ENCODE results near the gene TMEM62. TPM values are rescaled to one million over a fixed set of nuclear protein-coding genes. Genes with fewer than 3 reads are reported as not detected.

Gene TMEM62
- total and polyA plus RNA-seq, 2 of the 8 experiments (the other 6 are each of a cell fraction or from before 2014, with no cell fraction given) = 2.0 to 4.0 TPM

DNA sequence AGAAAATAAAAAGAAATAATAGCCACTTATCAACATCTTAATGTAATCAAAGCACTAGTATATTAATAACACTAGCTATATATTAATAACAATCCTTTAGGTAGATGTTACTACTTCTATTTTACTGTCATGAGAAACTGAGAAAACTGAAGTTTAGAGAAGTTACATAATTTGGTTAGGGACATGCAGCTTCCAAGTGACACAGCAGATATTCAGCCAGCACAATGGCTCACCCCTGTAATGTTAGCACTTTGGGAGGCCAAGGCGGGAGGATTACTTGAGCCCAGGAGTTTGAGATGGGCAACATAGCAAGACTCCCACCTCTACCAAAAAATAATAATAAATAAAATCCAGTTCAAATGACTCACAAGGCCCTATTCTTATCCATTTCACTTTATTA lies 25.6 kb upstream of the TMEM62 start:
- POLR2A ChIA-PET (ENCODE audit: partially characterized antibody) = no interaction called here
- CTCF ChIA-PET (ENCODE audit: partially characterized antibody) = no interaction called here

More for the DNA sequence above, 25.6 kb upstream of the TMEM62 start:
- H3K9ac ChIP-seq (replicated peaks in 1 of 4; ENCODE audit: extremely low read depth in 1 of 4, low read depth in 3 of 4, low read length in 3 of 4) = no peak overlapping the region
- H3K27me3 ChIP-seq (replicated peaks in 1 of 4; ENCODE audit: control insufficient read depth in 3 of 4, extremely low read depth in 1 of 4, insufficient read depth in 3 of 4, low read length in 3 of 4) = no peaks in the 10 kb centered on the region
- no peak overlapping the region for H3K14ac ChIP-seq (ENCODE audit: insufficient read length)
- WGBS, 2 experiments (ENCODE audit: extremely low coverage in 1 of 2, insufficient coverage in 1 of 2, insufficient read length in 1 of 2, insufficient replicate concordance in 2 of 2, low coverage in 1 of 2, low lambda C conversion rate in 2 of 2, missing lambda C conversion rate in 1 of 2) = 77% methylated on average over 1 of the region's 1 CpG; no CpG with 5 or more reads in 1 of the 2 experiments
- no peak overlapping the region for H3K23ac ChIP-seq (ENCODE audit: insufficient read length)
- H2BK12ac ChIP-seq (ENCODE audit: low read depth, low read length) = no peak overlapping the region
- H4K5ac ChIP-seq (ENCODE audit: insufficient read length, low read depth, low read length) = no peak overlapping the region
- H3K4me2 ChIP-seq (ENCODE audit: insufficient read depth in 1 of 2, low read depth in 2 of 2, low read length in 2 of 2) = no peak overlapping the region
- TF ChIP-seq RFX5 (IDR thresholded peaks at IDR 0.05; ENCODE audit: borderline replicate concordance, low read depth, low read length) (no peak), POLR2AphosphoS5 (IDR thresholded peaks at IDR 0.05; ENCODE audit: low read depth, low read length) (no peak), SIX5 (IDR thresholded peaks at IDR 0.05; ENCODE audit: low read depth, low read length) (no peak), CREB1 (IDR thresholded peaks at IDR 0.05) (no peak)
- 0 out of 2 replicates have a peak, but pooled peaks cover 3% of the 10 kb centered on the region for H3K79me1 ChIP-seq (ENCODE audit: low read depth, low read length)
- DNase-seq (ENCODE audit: low read depth in 1 of 2, low spot score in 2 of 2) = no peak
- H3K4ac ChIP-seq (replicated peaks; ENCODE audit: insufficient read length, low read depth, low read length) = no peak overlapping the region
- H2BK5ac ChIP-seq (ENCODE audit: low read depth, low read length) = no peak overlapping the region
- H3K79me2 ChIP-seq (ENCODE audit: control insufficient read depth in 1 of 2, insufficient read depth in 2 of 2, low read length in 2 of 2) = peaks cover 0 to 23% of the 10 kb centered on the region in 2 experiments; a peak in 3 of 4 replicates
- H3K27ac ChIP-seq (ENCODE audit: low read depth, low read length) = no peak overlapping the region
- H3K4me1 ChIP-seq (replicated peaks in 1 of 4; ENCODE audit: control insufficient read depth in 3 of 4, insufficient read depth in 4 of 4, low read length in 3 of 4) = no peaks in the 10 kb centered on the region
- no peak overlapping the region for H3K4me3 ChIP-seq (ENCODE audit: extremely low read depth in 1 of 4, insufficient read depth in 2 of 4, low read depth in 3 of 4, low read length in 4 of 4)
- no peak overlapping the region for H2AFZ ChIP-seq (ENCODE audit: low read length)
- no peak overlapping the region for H3K18ac ChIP-seq (ENCODE audit: extremely low read depth, low read length)
- H2BK20ac ChIP-seq (ENCODE audit: low read length) = no peak overlapping the region
- H3K56ac ChIP-seq (replicated peaks; ENCODE audit: insufficient read length, low read depth, low read length) = no peak overlapping the region
- no peak overlapping the region for H2AK5ac ChIP-seq (ENCODE audit: low read depth, low read length)
- no peak overlapping the region for H2BK120ac ChIP-seq (replicated peaks; ENCODE audit: low read depth, low read length)
- no peak for FAIRE-seq
- no peak overlapping the region for H4K8ac ChIP-seq (ENCODE audit: extremely low read depth, insufficient read depth, low read length)
- H4K20me1 ChIP-seq (replicated peaks in 1 of 2; ENCODE audit: control insufficient read depth in 1 of 2, insufficient read depth in 2 of 2, low read length in 2 of 2) = no peaks in the 10 kb centered on the region
- H4K91ac ChIP-seq (replicated peaks; ENCODE audit: insufficient read length, low read length) = no peak overlapping the region
- no peaks in the 10 kb centered on the region for H3K36me3 ChIP-seq (ENCODE audit: control insufficient read depth in 2 of 4, insufficient read depth in 4 of 4, low read length in 3 of 4)
- H2BK15ac ChIP-seq (ENCODE audit: low read length) = no peak overlapping the region
- no peaks in the 10 kb centered on the region; the same call in 1 of the 2 replicates for H3K23me2 ChIP-seq (ENCODE audit: low read depth, low read length)
- no peaks in the 10 kb centered on the region for H3K9me3 ChIP-seq (ENCODE audit: insufficient read depth in 2 of 2, low read depth in 1 of 2, low read length in 1 of 2)
